B cell (primary cell): ENCODE measurements around the gene EML5. TPM values are rescaled to one million over a fixed set of nuclear protein-coding genes. Genes with fewer than 3 reads are reported as not detected.

Experiments
- ATAC-seq: fragments of 200-7000 bp; cut with Tn5 transposase; one replicate; pipeline ENCODE4 v1.10.0; 2021; ENCODE audit warnings: low read depth, mild to moderate bottlenecking, moderate number of reproducible peaks, moderate library complexity
- CTCF ChIA-PET: fragments of 350-600 bp; sonication (Branson Sonifier 250); formaldehyde crosslinking; loops from one replicate; lab custom pipeline; 2021; ENCODE audit warnings: antibody characterized with exemption, inconsistent platforms; lab: Charles Lee
- POLR2A ChIA-PET: fragments of 350-600 bp; sonication (Branson Sonifier 250); formaldehyde crosslinking; loops from one replicate; lab custom pipeline; 2021; ENCODE audit warnings: antibody characterized with exemption; lab: Charles Lee
- DNase-seq: peaks from one replicate; pipeline ENCODE4 v3.0.0; 2013
- H2AFZ ChIP-seq: 2 replicates; pipeline ENCODE4 v1.6.1; 2012; ENCODE audit warnings: mild to moderate bottlenecking, low read depth, low read length; ENCODE audit not compliant: insufficient read depth, poor library complexity, severe bottlenecking
- H3K27ac ChIP-seq, 2 donors: 1 replicate in 1 of 2; 2 replicates in 1 of 2; pipeline ENCODE4 v1.5.1; 2012 to 2013; ENCODE audit warnings: low read length in 2 of 2, mild to moderate bottlenecking in 2 of 2, moderate library complexity in 1 of 2
- H3K27me3 ChIP-seq, 4 experiments: fragments of 200-600 bp in 1 of 4; sonication (generic) in 1 of 4; replicated peaks in 1 of 4; 1 replicate in 2 of 4; 2 replicates in 2 of 4; pipeline versions ENCODE4 v1.6.1 to v1.7.0; 2013 to 2016; ENCODE audit warnings: low read length in 3 of 4, mild to moderate bottlenecking in 2 of 4, mixed read lengths in 1 of 4, moderate library complexity in 1 of 4; ENCODE audit not compliant: insufficient read depth in 4 of 4, control insufficient read depth in 3 of 4; ENCODE audit errors: control extremely low read depth in 1 of 4
- H3K36me3 ChIP-seq, 2 experiments: replicated peaks in 1 of 2; 1 replicate in 1 of 2; 2 replicates in 1 of 2; pipeline versions ENCODE4 v1.6.1 to v1.7.1; 2013; ENCODE audit warnings: low read length in 1 of 2; ENCODE audit not compliant: insufficient read depth in 2 of 2, control insufficient read depth in 1 of 2; ENCODE audit errors: control extremely low read depth in 1 of 2, extremely low read depth in 1 of 2
- H3K4me1 ChIP-seq, 2 donors: fragments of 200-600 bp in 1 of 2; sonication (generic) in 1 of 2; 1 replicate in 1 of 2; 2 replicates in 1 of 2; pipeline versions ENCODE4 v1.5.1 to v1.6.1; 2013 to 2017; ENCODE audit warnings: low read length in 2 of 2; ENCODE audit not compliant: control insufficient read depth in 2 of 2, insufficient read depth in 2 of 2
- H3K4me2 ChIP-seq: replicated peaks from 2 replicates; pipeline ENCODE3; 2012; ENCODE audit warnings: mild to moderate bottlenecking, low read depth, low read length; ENCODE audit not compliant: poor library complexity, severe bottlenecking
- H3K4me3 ChIP-seq, 5 experiments: fragments of 200-600 bp in 1 of 5; sonication (generic) in 1 of 5; 1 replicate in 3 of 5; 2 replicates in 2 of 5; pipeline versions ENCODE4 v1.5.1 to v1.7.0; 2011 to 2016; ENCODE audit warnings: low read length in 4 of 5, mild to moderate bottlenecking in 4 of 5, low read depth in 2 of 5, control low read depth in 1 of 5, moderate library complexity in 1 of 5; ENCODE audit not compliant: insufficient read depth in 1 of 5; ENCODE audit errors: control extremely low read depth in 1 of 5, extremely low read depth in 1 of 5
- H3K79me2 ChIP-seq: fragments of 200-600 bp; sonication (generic); one replicate; pipeline ENCODE4 v1.6.0; 2016; ENCODE audit warnings: low read length; ENCODE audit not compliant: control insufficient read depth, insufficient read depth
- H3K9ac ChIP-seq: fragments of 200-600 bp; sonication (generic); 2 replicates; pipeline ENCODE4 v1.6.1; 2017; ENCODE audit warnings: mild to moderate bottlenecking, low read length, moderate library complexity
- H3K9me3 ChIP-seq, 3 donors: one replicate each; pipeline versions ENCODE4 v1.6.1 to v1.7.1; 2013; ENCODE audit warnings: low read length in 2 of 3; ENCODE audit not compliant: control insufficient read depth in 2 of 3, insufficient read depth in 1 of 3; ENCODE audit errors: control extremely low read depth in 1 of 3
- H4K20me1 ChIP-seq: 2 replicates; pipeline ENCODE4 v1.6.0; 2012; ENCODE audit warnings: mild to moderate bottlenecking, low read length; ENCODE audit not compliant: insufficient read depth, control insufficient read depth, poor library complexity, severe bottlenecking
- H3K27ac Mint-ChIP-seq: one replicate; pipeline ENCODE4 v1.8.0; 2021; ENCODE audit warnings: mixed read lengths
- H3K27me3 Mint-ChIP-seq: one replicate; pipeline ENCODE4 v1.8.0; 2021; ENCODE audit warnings: mixed read lengths
- H3K4me1 Mint-ChIP-seq: one replicate; pipeline ENCODE4 v1.8.0; 2021; ENCODE audit warnings: mixed read lengths
- H3K4me3 Mint-ChIP-seq: one replicate; pipeline ENCODE4 v1.8.0; 2021; ENCODE audit warnings: mixed read lengths
- H3K9me3 Mint-ChIP-seq: one replicate; pipeline ENCODE4 v1.8.0; 2022; ENCODE audit warnings: mixed read lengths; ENCODE audit not compliant: insufficient read depth
- EZH2 ChIP-seq: IDR thresholded peaks from 2 replicates; pipeline ENCODE4 v1.6.1; 2012; ENCODE audit warnings: borderline replicate concordance, low read depth, mild to moderate bottlenecking, moderate library complexity, low read length; ENCODE audit not compliant: insufficient read depth, poor library complexity, severe bottlenecking
- WGBS: methylation state at CpG from one replicate; pipeline ENCODE4 v1.1.5; 2013; ENCODE audit warnings: missing lambda C conversion rate; ENCODE audit not compliant: insufficient coverage; 5-methylcytosine and 5-hydroxymethylcytosine counted together
- intact Hi-C: fragments of 100-400 bp; cut with micrococcal nuclease; formaldehyde crosslinking; loops from one replicate; pipeline ENCODE4 v1.10.0; 2022
- polyA plus RNA-seq: library from polyadenylated mRNA; depleted of rRNA; stranded (reverse); fragments of >200 nt; gene quantifications from 2 replicates; pipeline ENCODE4 v1.2.3, GENCODE V29; 2012
- total RNA-seq, 2 donors: library from RNA; stranded (reverse); fragments of 120-200 nt in 1 of 2; gene quantifications; 1 replicate in 1 of 2; 2 replicates in 1 of 2; pipeline versions ENCODE4 v1.2.3 to v1.2.4, GENCODE V29; 2013 to 2022
- TF ChIP-seq, protein P1 (sequence below): fragments of 200-600 bp; IDR thresholded peaks from one replicate; pipeline ENCODE4 v1.8.0; 2022; ENCODE audit warnings: antibody characterized with exemption, mild to moderate bottlenecking

EML5 gene
- total and polyA plus RNA-seq, 2 donors (not counting 1 experiment from before 2014, with no cell fraction given) = 1.7 to 6.9 TPM

DNA sequence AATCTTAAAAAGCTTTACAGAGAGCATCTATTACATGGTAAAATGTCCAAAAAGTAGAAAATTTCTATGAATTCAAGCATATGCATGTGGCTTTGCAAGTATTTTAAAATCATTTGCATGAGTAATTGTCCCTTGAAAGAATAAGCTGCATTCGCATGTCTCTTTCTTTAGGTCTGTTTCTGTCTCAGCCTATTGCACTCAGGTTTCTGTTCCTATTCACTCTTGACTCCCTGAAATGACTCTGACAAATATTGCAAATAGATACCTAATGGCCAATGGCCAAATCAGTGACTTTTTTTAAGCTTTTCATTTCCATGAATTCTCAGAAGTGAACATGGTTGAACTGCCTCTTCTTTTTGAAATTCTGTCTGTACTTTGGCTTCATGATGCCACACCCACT is 25.3 kb upstream of the EML5 start:
- Histone ChIP-seq H3K27ac (no peak overlapping the region), H3K9ac (no peak overlapping the region), H2AFZ (no peak overlapping the region), H4K20me1 (no peaks in the 10 kb centered on the region), H3K4me1 (peaks cover 0 to 5% of the 10 kb centered on the region in 2 donors), H3K4me2 (no peak overlapping the region), H3K79me2 (no peaks in the 10 kb centered on the region), H3K27me3 (peaks cover 0 to 5% (median 2%) of the 10 kb centered on the region in 4 experiments), H3K4me3 (no peak overlapping the region), H3K36me3 (no peaks in the 10 kb centered on the region), H3K9me3 (no peaks in the 10 kb centered on the region)
- 14% methylated on average over 1 of the region's 1 CpG for WGBS
- CTCF ChIA-PET = no interaction called here
- H3K4me3 Mint-ChIP-seq = no peak overlapping the region
- POLR2A ChIA-PET = no interaction called here
- no peak for ATAC-seq
- no peak overlapping the region for H3K27ac Mint-ChIP-seq
- intact Hi-C loops = no loop called here
- DNase-seq = no peak
- TF ChIP-seq EZH2 = no peak
- TF ChIP-seq, protein P1, sequence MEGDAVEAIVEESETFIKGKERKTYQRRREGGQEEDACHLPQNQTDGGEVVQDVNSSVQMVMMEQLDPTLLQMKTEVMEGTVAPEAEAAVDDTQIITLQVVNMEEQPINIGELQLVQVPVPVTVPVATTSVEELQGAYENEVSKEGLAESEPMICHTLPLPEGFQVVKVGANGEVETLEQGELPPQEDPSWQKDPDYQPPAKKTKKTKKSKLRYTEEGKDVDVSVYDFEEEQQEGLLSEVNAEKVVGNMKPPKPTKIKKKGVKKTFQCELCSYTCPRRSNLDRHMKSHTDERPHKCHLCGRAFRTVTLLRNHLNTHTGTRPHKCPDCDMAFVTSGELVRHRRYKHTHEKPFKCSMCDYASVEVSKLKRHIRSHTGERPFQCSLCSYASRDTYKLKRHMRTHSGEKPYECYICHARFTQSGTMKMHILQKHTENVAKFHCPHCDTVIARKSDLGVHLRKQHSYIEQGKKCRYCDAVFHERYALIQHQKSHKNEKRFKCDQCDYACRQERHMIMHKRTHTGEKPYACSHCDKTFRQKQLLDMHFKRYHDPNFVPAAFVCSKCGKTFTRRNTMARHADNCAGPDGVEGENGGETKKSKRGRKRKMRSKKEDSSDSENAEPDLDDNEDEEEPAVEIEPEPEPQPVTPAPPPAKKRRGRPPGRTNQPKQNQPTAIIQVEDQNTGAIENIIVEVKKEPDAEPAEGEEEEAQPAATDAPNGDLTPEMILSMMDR = no peak
- H3K9me3 Mint-ChIP-seq = no peaks in the 10 kb centered on the region
- H3K4me1 Mint-ChIP-seq = peaks cover 7% of the 10 kb centered on the region
- peaks cover 47% of the 10 kb centered on the region for H3K27me3 Mint-ChIP-seq

DNA sequence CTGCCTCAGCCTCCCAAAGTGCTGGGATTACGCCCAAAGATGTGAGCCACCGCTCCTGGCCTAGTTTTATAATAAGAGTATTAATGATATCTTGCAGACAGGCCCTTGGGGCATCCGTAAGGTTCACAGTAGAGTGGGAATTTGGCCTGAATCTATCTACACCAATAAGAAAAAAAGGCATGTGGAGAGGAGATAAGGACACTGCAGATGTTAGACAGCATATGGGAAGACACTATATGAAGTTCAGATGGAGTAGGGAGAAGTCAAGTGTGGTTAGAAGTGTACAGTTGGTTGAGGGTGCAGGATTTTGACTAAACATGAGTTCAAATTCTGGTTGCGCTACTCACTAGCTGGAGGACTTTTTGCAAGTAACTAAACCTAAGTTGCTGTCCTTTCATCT is 23.2 kb upstream of the EML5 start:
- no peak overlapping the region for H3K4me2 ChIP-seq
- H3K36me3 ChIP-seq = no peaks in the 10 kb centered on the region
- no peak overlapping the region for H3K4me3 ChIP-seq
- TF ChIP-seq EZH2 = no peak
- TF ChIP-seq, protein P1 = no peak
- H3K79me2 ChIP-seq = no peaks in the 10 kb centered on the region
- H4K20me1 ChIP-seq = no peaks in the 10 kb centered on the region
- no peak overlapping the region for H2AFZ ChIP-seq
- H3K4me3 Mint-ChIP-seq = no peak overlapping the region
- no peak overlapping the region for H3K27ac ChIP-seq
- peaks cover 7% of the 10 kb centered on the region for H3K4me1 Mint-ChIP-seq
- no peaks in the 10 kb centered on the region for H3K9me3 ChIP-seq
- 100% methylated on average over 2 of the region's 4 CpGs for WGBS
- H3K4me1 ChIP-seq = peaks cover 0 to 5% of the 10 kb centered on the region in 2 donors
- POLR2A ChIA-PET = no interaction called here
- CTCF ChIA-PET = no interaction called here
- no peak overlapping the region for H3K27ac Mint-ChIP-seq
- intact Hi-C loops = no loop called here
- H3K9me3 Mint-ChIP-seq = no peaks in the 10 kb centered on the region
- H3K27me3 ChIP-seq = peaks cover 0 to 9% (median 2%) of the 10 kb centered on the region in 4 experiments
- no peak overlapping the region for H3K9ac ChIP-seq
- H3K27me3 Mint-ChIP-seq = peaks cover 55% of the 10 kb centered on the region
- no peak for DNase-seq
- no peak for ATAC-seq
